ENCODE measurements around the gene TBC1D5. TPM values are rescaled to one million over a fixed set of nuclear protein-coding genes. Genes with fewer than 3 reads are reported as not detected.

TBC1D5 gene
- total RNA-seq, 1 experiment from 2014 or later: 33.9 TPM

DNA sequence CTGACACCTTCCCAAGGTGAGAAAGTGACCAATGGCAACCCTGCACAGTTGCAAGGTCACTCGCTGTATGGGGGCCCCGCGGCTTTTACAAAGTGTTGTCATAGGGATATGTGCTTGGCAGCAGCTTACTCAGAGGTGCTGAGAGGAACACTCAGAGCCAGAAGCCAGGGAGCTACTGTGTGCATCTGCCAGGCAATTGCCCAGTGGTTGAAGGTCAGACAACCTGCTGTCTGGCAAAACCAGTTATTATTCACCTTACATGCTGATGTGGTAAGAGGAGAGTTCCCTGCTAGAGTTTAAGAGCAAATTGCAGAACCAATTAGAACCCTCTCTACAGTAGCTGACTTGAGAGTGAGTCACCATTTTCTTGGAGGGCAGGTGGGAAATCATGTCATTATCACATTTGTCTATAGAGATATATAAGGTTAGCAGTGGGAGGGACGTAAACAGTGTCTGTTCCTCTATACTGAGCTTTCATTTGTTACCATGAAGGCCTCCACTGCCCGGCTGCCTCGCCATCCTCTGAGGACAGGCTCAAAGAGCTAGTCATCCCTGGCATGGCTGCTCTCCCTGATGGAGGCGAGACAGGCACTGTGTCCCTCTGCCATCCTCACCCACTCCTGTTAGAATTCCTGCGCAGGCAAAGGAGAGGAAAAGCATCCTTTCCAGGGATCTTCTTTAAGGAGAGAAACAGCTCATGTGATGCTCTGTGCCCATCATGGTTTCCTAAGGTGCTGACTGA is 583.3 kb downstream of the TBC1D5 start:
- no peak for TF ChIP-seq POLR2AphosphoS5 (IDR thresholded peaks at IDR 0.05; ENCODE audit: low read depth, low read length)
- no peak for TF ChIP-seq TCF7L2 (IDR thresholded peaks at IDR 0.05; ENCODE audit: borderline replicate concordance, extremely low read depth, insufficient read depth, insufficient read length)
- TF ChIP-seq, protein P1, sequence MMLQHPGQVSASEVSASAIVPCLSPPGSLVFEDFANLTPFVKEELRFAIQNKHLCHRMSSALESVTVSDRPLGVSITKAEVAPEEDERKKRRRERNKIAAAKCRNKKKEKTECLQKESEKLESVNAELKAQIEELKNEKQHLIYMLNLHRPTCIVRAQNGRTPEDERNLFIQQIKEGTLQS (IDR thresholded peaks at IDR 0.05): no peak
- no peak for TF ChIP-seq CBX3 (IDR thresholded peaks at IDR 0.05; ENCODE audit: low read depth)
- no peak for TF ChIP-seq SP1 (IDR thresholded peaks at IDR 0.05; ENCODE audit: low read depth)
- TF ChIP-seq FOSL1 (IDR thresholded peaks at IDR 0.05; ENCODE audit: low read depth): no peak
- no peak for TF ChIP-seq POLR2A (IDR thresholded peaks at IDR 0.05; ENCODE audit: borderline replicate concordance, extremely low read depth, insufficient read depth, insufficient read length)
- no peak for TF ChIP-seq CEBPB (IDR thresholded peaks at IDR 0.05; ENCODE audit: low read depth)
- no peak for TF ChIP-seq SRF (IDR thresholded peaks at IDR 0.05; ENCODE audit: low read depth)
- TF ChIP-seq EGR1 (IDR thresholded peaks at IDR 0.05; ENCODE audit: low read depth): no peak
- no peak for TF ChIP-seq ZFX (IDR thresholded peaks at IDR 0.05)
- TF ChIP-seq RAD21 (IDR thresholded peaks at IDR 0.05; ENCODE audit: low read depth): no peak
- H3K9me3 ChIP-seq (ENCODE audit: control insufficient read depth in 1 of 2, insufficient read depth in 1 of 2, low read depth in 1 of 2, low read length in 2 of 2): no peaks in the 10 kb centered on the region
- H3K79me2 ChIP-seq (ENCODE audit: insufficient read depth, low read length): no peaks in the 10 kb centered on the region
- H4K20me1 ChIP-seq (ENCODE audit: insufficient read depth): no peaks in the 10 kb centered on the region
- H3K36me3 ChIP-seq (ENCODE audit: control insufficient read depth in 1 of 2, insufficient read depth in 2 of 2, low read length in 2 of 2): peaks cover 0 to 2% of the 10 kb centered on the region in 2 experiments; a peak in 1 of 4 replicates
- CTCF ChIA-PET: no interaction called here
- no peak for ATAC-seq
- BruUV-seq (replicated peaks): no TSS peak
- H3K4me1 ChIP-seq (ENCODE audit: control insufficient read depth in 1 of 2, insufficient read depth in 2 of 2, low read length in 2 of 2): no peaks in the 10 kb centered on the region
- DNase-seq (ENCODE audit: low read depth, low spot score): no peak
- no peaks in the 10 kb centered on the region for H3K27me3 ChIP-seq (ENCODE audit: insufficient read depth, low read length)
- H3K9me2 ChIP-seq (ENCODE audit: insufficient read depth): no peaks in the 10 kb centered on the region
- POLR2A ChIA-PET: no interaction called here
- no peak overlapping the region for H3K9ac ChIP-seq (ENCODE audit: low read length)
- H3K4me2 ChIP-seq (ENCODE audit: low read length): no peak overlapping the region
- H3K27ac ChIP-seq (ENCODE audit: low read depth, low read length): no peak overlapping the region
- intact Hi-C loops (cut with micrococcal nuclease): no loop called here
- no peak overlapping the region for H3K4me3 ChIP-seq (replicated peaks in 1 of 2; ENCODE audit: low read depth in 1 of 2, low read length in 2 of 2)
- RAD21 ChIA-PET (ENCODE audit: low non-redundant PET in 1 of 2, low total read pairs in 2 of 2, uncharacterized antibody in 2 of 2, unreplicated experiment in 2 of 2): no interaction called here
- no peak overlapping the region for H2AFZ ChIP-seq (ENCODE audit: low read depth, low read length, poor library complexity, severe bottlenecking)

DNA sequence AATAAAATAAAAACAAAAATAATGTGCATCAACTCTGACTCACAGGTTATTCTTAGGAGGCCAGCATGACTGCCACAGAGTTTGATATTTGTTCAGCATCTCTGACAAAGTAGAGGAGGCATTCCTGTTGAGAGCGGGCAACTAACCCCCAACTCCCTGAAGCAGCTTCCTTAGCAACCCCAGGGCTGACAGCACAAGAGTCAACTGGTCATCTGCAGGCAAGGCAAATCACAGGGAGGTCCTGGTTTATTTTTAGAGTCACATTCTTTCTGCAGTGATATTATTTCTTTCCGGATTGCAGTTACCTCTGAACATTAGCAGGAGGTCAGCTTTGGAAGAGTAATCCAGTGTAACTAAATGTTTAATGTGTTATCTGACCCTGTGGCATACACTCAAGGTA is 584.7 kb downstream of the TBC1D5 start:
- RAD21 ChIA-PET (ENCODE audit: low non-redundant PET in 1 of 2, low total read pairs in 2 of 2, uncharacterized antibody in 2 of 2, unreplicated experiment in 2 of 2): no interaction called here
- TF ChIP-seq, protein P2, sequence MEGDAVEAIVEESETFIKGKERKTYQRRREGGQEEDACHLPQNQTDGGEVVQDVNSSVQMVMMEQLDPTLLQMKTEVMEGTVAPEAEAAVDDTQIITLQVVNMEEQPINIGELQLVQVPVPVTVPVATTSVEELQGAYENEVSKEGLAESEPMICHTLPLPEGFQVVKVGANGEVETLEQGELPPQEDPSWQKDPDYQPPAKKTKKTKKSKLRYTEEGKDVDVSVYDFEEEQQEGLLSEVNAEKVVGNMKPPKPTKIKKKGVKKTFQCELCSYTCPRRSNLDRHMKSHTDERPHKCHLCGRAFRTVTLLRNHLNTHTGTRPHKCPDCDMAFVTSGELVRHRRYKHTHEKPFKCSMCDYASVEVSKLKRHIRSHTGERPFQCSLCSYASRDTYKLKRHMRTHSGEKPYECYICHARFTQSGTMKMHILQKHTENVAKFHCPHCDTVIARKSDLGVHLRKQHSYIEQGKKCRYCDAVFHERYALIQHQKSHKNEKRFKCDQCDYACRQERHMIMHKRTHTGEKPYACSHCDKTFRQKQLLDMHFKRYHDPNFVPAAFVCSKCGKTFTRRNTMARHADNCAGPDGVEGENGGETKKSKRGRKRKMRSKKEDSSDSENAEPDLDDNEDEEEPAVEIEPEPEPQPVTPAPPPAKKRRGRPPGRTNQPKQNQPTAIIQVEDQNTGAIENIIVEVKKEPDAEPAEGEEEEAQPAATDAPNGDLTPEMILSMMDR (IDR thresholded peaks at IDR 0.05 in 2 of 3, conservative IDR thresholded peaks at IDR 0.05 in 1 of 3; ENCODE audit: borderline replicate concordance in 1 of 3, insufficient read depth in 1 of 3, low read depth in 2 of 3, low read length in 2 of 3): no peak
- TF ChIP-seq, protein P3, sequence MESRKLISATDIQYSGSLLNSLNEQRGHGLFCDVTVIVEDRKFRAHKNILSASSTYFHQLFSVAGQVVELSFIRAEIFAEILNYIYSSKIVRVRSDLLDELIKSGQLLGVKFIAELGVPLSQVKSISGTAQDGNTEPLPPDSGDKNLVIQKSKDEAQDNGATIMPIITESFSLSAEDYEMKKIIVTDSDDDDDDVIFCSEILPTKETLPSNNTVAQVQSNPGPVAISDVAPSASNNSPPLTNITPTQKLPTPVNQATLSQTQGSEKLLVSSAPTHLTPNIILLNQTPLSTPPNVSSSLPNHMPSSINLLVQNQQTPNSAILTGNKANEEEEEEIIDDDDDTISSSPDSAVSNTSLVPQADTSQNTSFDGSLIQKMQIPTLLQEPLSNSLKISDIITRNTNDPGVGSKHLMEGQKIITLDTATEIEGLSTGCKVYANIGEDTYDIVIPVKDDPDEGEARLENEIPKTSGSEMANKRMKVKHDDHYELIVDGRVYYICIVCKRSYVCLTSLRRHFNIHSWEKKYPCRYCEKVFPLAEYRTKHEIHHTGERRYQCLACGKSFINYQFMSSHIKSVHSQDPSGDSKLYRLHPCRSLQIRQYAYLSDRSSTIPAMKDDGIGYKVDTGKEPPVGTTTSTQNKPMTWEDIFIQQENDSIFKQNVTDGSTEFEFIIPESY (IDR thresholded peaks at IDR 0.05; ENCODE audit: extremely low read depth, insufficient replicate concordance, low read length): no peak
- TF ChIP-seq, protein P4, sequence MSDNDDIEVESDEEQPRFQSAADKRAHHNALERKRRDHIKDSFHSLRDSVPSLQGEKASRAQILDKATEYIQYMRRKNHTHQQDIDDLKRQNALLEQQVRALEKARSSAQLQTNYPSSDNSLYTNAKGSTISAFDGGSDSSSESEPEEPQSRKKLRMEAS (IDR thresholded peaks at IDR 0.05): no peak
- no peak for TF ChIP-seq JUND (IDR thresholded peaks at IDR 0.05)
- TF ChIP-seq SIN3A (IDR thresholded peaks at IDR 0.05; ENCODE audit: low read depth): no peak
- TF ChIP-seq SP1 (IDR thresholded peaks at IDR 0.05; ENCODE audit: low read depth): no peak
- no peak for TF ChIP-seq TCF7L2 (IDR thresholded peaks at IDR 0.05; ENCODE audit: borderline replicate concordance, extremely low read depth, insufficient read depth, insufficient read length)
- no peak for TF ChIP-seq ZFX (IDR thresholded peaks at IDR 0.05)
- TF ChIP-seq FOSL1 (IDR thresholded peaks at IDR 0.05; ENCODE audit: low read depth): no peak
- TF ChIP-seq POLR2A (IDR thresholded peaks at IDR 0.05; ENCODE audit: borderline replicate concordance, extremely low read depth, insufficient read depth, insufficient read length): no peak

More for the DNA sequence above, 584.7 kb downstream of the TBC1D5 start:
- H3K9ac ChIP-seq (ENCODE audit: low read length): no peak overlapping the region
- no TSS peak for BruUV-seq (replicated peaks)
- no peak overlapping the region for H3K27ac ChIP-seq (ENCODE audit: low read depth, low read length)
- ChIA-PET CTCF (no interaction called here), POLR2A (no interaction called here)
- no peak for DNase-seq (ENCODE audit: low read depth, low spot score)
- H4K20me1 ChIP-seq (ENCODE audit: insufficient read depth): no peaks in the 10 kb centered on the region
- H3K4me2 ChIP-seq (ENCODE audit: low read length): no peak overlapping the region
- no peaks in the 10 kb centered on the region for H3K4me1 ChIP-seq (ENCODE audit: control insufficient read depth in 1 of 2, insufficient read depth in 2 of 2, low read length in 2 of 2)
- H3K36me3 ChIP-seq (ENCODE audit: control insufficient read depth in 1 of 2, insufficient read depth in 2 of 2, low read length in 2 of 2): peaks cover 0 to 7% of the 10 kb centered on the region in 2 experiments; a peak in 1 of 4 replicates
- H2AFZ ChIP-seq (ENCODE audit: low read depth, low read length, poor library complexity, severe bottlenecking): no peak overlapping the region
- H3K4me3 ChIP-seq (replicated peaks in 1 of 2; ENCODE audit: low read depth in 1 of 2, low read length in 2 of 2): no peak overlapping the region
- no peak for ATAC-seq
- H3K9me3 ChIP-seq (ENCODE audit: control insufficient read depth in 1 of 2, insufficient read depth in 1 of 2, low read depth in 1 of 2, low read length in 2 of 2): peaks cover 0 to 5% of the 10 kb centered on the region in 2 experiments; a peak in 1 of 4 replicates
- H3K9me2 ChIP-seq (ENCODE audit: insufficient read depth): no peaks in the 10 kb centered on the region
- no peaks in the 10 kb centered on the region for H3K79me2 ChIP-seq (ENCODE audit: insufficient read depth, low read length)
- intact Hi-C loops (cut with micrococcal nuclease): no loop called here
- no peaks in the 10 kb centered on the region for H3K27me3 ChIP-seq (ENCODE audit: insufficient read depth, low read length)

Measured in HCT116 (cell line).